ENCODE data around the gene GUCY1B1. TPM values are rescaled to one million over a fixed set of nuclear protein-coding genes. Genes with fewer than 3 reads are reported as not detected.

Gene GUCY1B1
- total RNA-seq, 4 donors from 2014 or later = 44.2 to 101 (median 86.9) TPM

- 94 to 100% methylated on average over 3 of the region's 3 CpGs for WGBS, 2 donors (ENCODE audit: low coverage in 1 of 2)
- H3K36me3 ChIP-seq = no peaks in the 10 kb centered on the region
Observed at GRCh38 chr4:155828628-155829027, 69.8 kb downstream of the GUCY1B1 start.

GRCh38 chr4:155832664-155833063 is 73.8 kb downstream of the GUCY1B1 start:
- no peaks in the 10 kb centered on the region for H3K27me3 ChIP-seq
- H3K9me3 ChIP-seq = no peaks in the 10 kb centered on the region
- H3K36me3 ChIP-seq = no peaks in the 10 kb centered on the region
- H3K4me1 ChIP-seq = no peaks in the 10 kb centered on the region
- ATAC-seq = no peak
- TF ChIP-seq CTCF (IDR thresholded peaks at IDR 0.05) (no peak), EP300 (IDR thresholded peaks at IDR 0.05) (no peak), POLR2AphosphoS5 (IDR thresholded peaks at IDR 0.05) (no peak), POLR2A (IDR thresholded peaks at IDR 0.05) (no peak)
- H3K4me3 ChIP-seq = no peak overlapping the region
- H3K27ac ChIP-seq = no peak overlapping the region

More at GRCh38 chr4:155828628-155829027, 69.8 kb downstream of the GUCY1B1 start:
- Histone ChIP-seq H3K27me3 (no peaks in the 10 kb centered on the region), H3K4me3 (no peak overlapping the region), H3K27ac (no peak overlapping the region), H3K4me1 (no peaks in the 10 kb centered on the region), H3K9me3 (no peaks in the 10 kb centered on the region)
- ATAC-seq = no peak
- TF ChIP-seq POLR2A (IDR thresholded peaks at IDR 0.05) (no peak), POLR2AphosphoS5 (IDR thresholded peaks at IDR 0.05) (no peak), EP300 (IDR thresholded peaks at IDR 0.05) (no peak), CTCF (IDR thresholded peaks at IDR 0.05) (no peak)

- H3K27me3 ChIP-seq = no peaks in the 10 kb centered on the region
- TF ChIP-seq CTCF (IDR thresholded peaks at IDR 0.05) (no peak), POLR2AphosphoS5 (IDR thresholded peaks at IDR 0.05) (no peak), POLR2A (IDR thresholded peaks at IDR 0.05) (no peak), EP300 (IDR thresholded peaks at IDR 0.05) (no peak)
- no peak overlapping the region for H3K4me3 ChIP-seq
- ATAC-seq = no peak
- H3K27ac ChIP-seq = no peak overlapping the region
- 71 to 88% methylated on average over 1 of the region's 1 CpG for WGBS, 2 donors (ENCODE audit: low coverage in 1 of 2)
- H3K4me1 ChIP-seq = no peaks in the 10 kb centered on the region
- no peaks in the 10 kb centered on the region for H3K9me3 ChIP-seq
- H3K36me3 ChIP-seq = no peaks in the 10 kb centered on the region
Observed at GRCh38 chr4:155837203-155837796, 78.5 kb downstream of the GUCY1B1 start.

GRCh38 chr4:155842080-155842479 is 83.3 kb downstream of the GUCY1B1 start:
- Histone ChIP-seq H3K27me3 (no peaks in the 10 kb centered on the region), H3K27ac (no peak overlapping the region), H3K9me3 (no peaks in the 10 kb centered on the region), H3K4me1 (no peaks in the 10 kb centered on the region), H3K4me3 (no peak overlapping the region), H3K36me3 (no peaks in the 10 kb centered on the region)
- TF ChIP-seq EP300 (IDR thresholded peaks at IDR 0.05) = no peak
- TF ChIP-seq POLR2A (IDR thresholded peaks at IDR 0.05) = no peak
- no peak for TF ChIP-seq POLR2AphosphoS5 (IDR thresholded peaks at IDR 0.05)
- no peak for TF ChIP-seq CTCF (IDR thresholded peaks at IDR 0.05)
- ATAC-seq = no peak

- H3K9me3 ChIP-seq = no peaks in the 10 kb centered on the region
- no peak for ATAC-seq
- no peak overlapping the region for H3K27ac ChIP-seq
- H3K4me1 ChIP-seq = no peaks in the 10 kb centered on the region
- TF ChIP-seq CTCF (IDR thresholded peaks at IDR 0.05) (no peak), POLR2A (IDR thresholded peaks at IDR 0.05) (no peak), EP300 (IDR thresholded peaks at IDR 0.05) (no peak), POLR2AphosphoS5 (IDR thresholded peaks at IDR 0.05) (no peak)
- no peak overlapping the region for H3K4me3 ChIP-seq
- H3K27me3 ChIP-seq = no peaks in the 10 kb centered on the region
- no peaks in the 10 kb centered on the region for H3K36me3 ChIP-seq
Observed at GRCh38 chr4:155846929-155847328, 88.1 kb downstream of the GUCY1B1 start.
